ENCODE results near the gene SLFN12L.
"Not testable (repeated sequence)": the region's sequence is repeated elsewhere in the genome, so short reads cannot be mapped to it uniquely, and the experiment has no call there.

DNA sequence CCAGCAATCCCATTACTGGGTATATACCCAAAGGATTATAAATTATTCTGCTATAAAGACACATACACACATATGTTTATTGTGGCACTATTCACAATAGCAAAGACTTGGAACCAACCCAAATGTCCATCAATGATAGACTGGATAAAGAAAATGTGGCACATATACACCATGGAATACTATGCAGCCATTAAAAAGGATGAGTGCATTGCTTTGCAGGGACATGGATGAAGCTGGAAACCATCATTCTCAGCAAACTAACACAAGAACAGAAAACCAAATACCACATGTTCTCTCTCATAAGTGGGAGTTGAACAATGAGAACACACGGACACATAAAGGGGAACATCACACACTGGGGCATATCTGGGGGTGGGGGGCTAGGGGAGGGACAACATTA is 8.2 kb downstream of the SLFN12L start:
- TF ChIP-seq, protein P1, sequence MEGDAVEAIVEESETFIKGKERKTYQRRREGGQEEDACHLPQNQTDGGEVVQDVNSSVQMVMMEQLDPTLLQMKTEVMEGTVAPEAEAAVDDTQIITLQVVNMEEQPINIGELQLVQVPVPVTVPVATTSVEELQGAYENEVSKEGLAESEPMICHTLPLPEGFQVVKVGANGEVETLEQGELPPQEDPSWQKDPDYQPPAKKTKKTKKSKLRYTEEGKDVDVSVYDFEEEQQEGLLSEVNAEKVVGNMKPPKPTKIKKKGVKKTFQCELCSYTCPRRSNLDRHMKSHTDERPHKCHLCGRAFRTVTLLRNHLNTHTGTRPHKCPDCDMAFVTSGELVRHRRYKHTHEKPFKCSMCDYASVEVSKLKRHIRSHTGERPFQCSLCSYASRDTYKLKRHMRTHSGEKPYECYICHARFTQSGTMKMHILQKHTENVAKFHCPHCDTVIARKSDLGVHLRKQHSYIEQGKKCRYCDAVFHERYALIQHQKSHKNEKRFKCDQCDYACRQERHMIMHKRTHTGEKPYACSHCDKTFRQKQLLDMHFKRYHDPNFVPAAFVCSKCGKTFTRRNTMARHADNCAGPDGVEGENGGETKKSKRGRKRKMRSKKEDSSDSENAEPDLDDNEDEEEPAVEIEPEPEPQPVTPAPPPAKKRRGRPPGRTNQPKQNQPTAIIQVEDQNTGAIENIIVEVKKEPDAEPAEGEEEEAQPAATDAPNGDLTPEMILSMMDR (conservative IDR thresholded peaks at IDR 0.05; ENCODE audit: low read depth, low read length): not testable (repeated sequence)
- not testable (repeated sequence) for TF ChIP-seq EZH2phosphoT487 (IDR thresholded peaks at IDR 0.05; ENCODE audit: borderline replicate concordance, low read length); EZH2 (IDR thresholded peaks at IDR 0.05; ENCODE audit: low read length, unreplicated experiment)
